Fibroblast of the aortic adventitia (primary cell): ENCODE data around the gene STAG1. TPM values are rescaled to one million over a fixed set of nuclear protein-coding genes. Genes with fewer than 3 reads are reported as not detected.
"Not testable (repeated sequence)": the region's sequence is repeated elsewhere in the genome, so short reads cannot be mapped to it uniquely, and the experiment has no call there.

ENCODE experiments used
- DNase-seq: peaks from one replicate; pipeline ENCODE4 v3.0.0-alpha.2; 2010; ENCODE audit warnings: low read depth
- H3K4me3 ChIP-seq: 2 replicates; pipeline ENCODE4 v1.5.1; 2011; ENCODE audit warnings: low read depth, mild to moderate bottlenecking, control low read depth, low read length, moderate library complexity
- CTCF ChIP-seq: IDR thresholded peaks from 2 replicates; pipeline ENCODE4 v1.5.1; 2011; ENCODE audit warnings: mild to moderate bottlenecking, low read length, control low read depth, inconsistent platforms; ENCODE audit not compliant: insufficient read depth
- total RNA-seq: library from RNA; depleted of rRNA; stranded (reverse); fragments of >200 nt; gene quantifications from 2 replicates; pipeline ENCODE4 v1.2.3, GENCODE V29; 2012; ENCODE audit warnings: low replicate concordance

STAG1 gene
- total RNA-seq, 1 donor: 78.0 TPM

GRCh38 chr3:136653628-136654027 lies 98.5 kb downstream of the STAG1 start:
- TF ChIP-seq CTCF: no peak
- DNase-seq: no peak
- no peak overlapping the region for H3K4me3 ChIP-seq

- no peak for DNase-seq
- no peak overlapping the region for H3K4me3 ChIP-seq
- TF ChIP-seq CTCF: no peak
Measured at GRCh38 chr3:136651581-136651980, 100.6 kb downstream of the STAG1 start.

GRCh38 chr3:136650461-136650860 lies 101.7 kb downstream of the STAG1 start:
- H3K4me3 ChIP-seq: no peak overlapping the region
- no peak for TF ChIP-seq CTCF
- DNase-seq: no peak

- no peak for TF ChIP-seq CTCF
- H3K4me3 ChIP-seq: no peak overlapping the region
- DNase-seq: no peak
Measured at GRCh38 chr3:136645915-136646314, 106.3 kb downstream of the STAG1 start.

- no peak overlapping the region for H3K4me3 ChIP-seq
- DNase-seq: no peak
- no peak for TF ChIP-seq CTCF
Measured at GRCh38 chr3:136644212-136644611, 108.0 kb downstream of the STAG1 start.

GRCh38 chr3:136643380-136643779 lies 108.8 kb downstream of the STAG1 start:
- not testable (repeated sequence) for H3K4me3 ChIP-seq, DNase-seq

GRCh38 chr3:136642711-136643110 lies 109.5 kb downstream of the STAG1 start:
- no peak for DNase-seq
- no peak overlapping the region for H3K4me3 ChIP-seq
- TF ChIP-seq CTCF: no peak
